GM19193 (cell line): ENCODE results near the gene CLINT1.

Experiments
- POLR2A ChIP-seq: IDR thresholded peaks from 4 replicates; pipeline ENCODE4 v1.6.1; 2011; ENCODE audit not compliant: insufficient read depth, insufficient read length; ENCODE audit errors: extremely low read depth

CLINT1 gene

GRCh38 chr5:157816682-157817386, 42.1 kb downstream of the CLINT1 start:
- no peak for TF ChIP-seq POLR2A

- TF ChIP-seq POLR2A = no peak
Measured at GRCh38 chr5:157812086-157812485, 46.9 kb downstream of the CLINT1 start.

GRCh38 chr5:157808043-157808442, 50.9 kb downstream of the CLINT1 start:
- no peak for TF ChIP-seq POLR2A

GRCh38 chr5:157802736-157803135, 56.2 kb downstream of the CLINT1 start:
- no peak for TF ChIP-seq POLR2A

GRCh38 chr5:157800137-157800536, 58.8 kb downstream of the CLINT1 start:
- TF ChIP-seq POLR2A = no peak

GRCh38 chr5:157799578-157799977, 59.4 kb downstream of the CLINT1 start:
- TF ChIP-seq POLR2A = no peak

- no peak for TF ChIP-seq POLR2A
Measured at GRCh38 chr5:157793301-157793700, 65.6 kb downstream of the CLINT1 start.

GRCh38 chr5:157785801-157786200, 73.1 kb downstream of the CLINT1 start:
- TF ChIP-seq POLR2A = no peak

- TF ChIP-seq POLR2A = no peak
Measured at GRCh38 chr5:157779221-157779620, 79.7 kb downstream of the CLINT1 start.

GRCh38 chr5:157778121-157778805, 80.7 kb downstream of the CLINT1 start:
- TF ChIP-seq POLR2A = no peak

- no peak for TF ChIP-seq POLR2A
Measured at GRCh38 chr5:157772127-157772526, 86.8 kb downstream of the CLINT1 start.

GRCh38 chr5:157770665-157771064, 88.3 kb downstream of the CLINT1 start:
- TF ChIP-seq POLR2A = no peak

GRCh38 chr5:157767689-157768088, 91.3 kb downstream of the CLINT1 start:
- TF ChIP-seq POLR2A = no peak

GRCh38 chr5:157766902-157767301, 92.0 kb downstream of the CLINT1 start:
- TF ChIP-seq POLR2A = no peak

GRCh38 chr5:157766442-157766841, 92.5 kb downstream of the CLINT1 start:
- TF ChIP-seq POLR2A = no peak

GRCh38 chr5:157764531-157764930, 94.4 kb downstream of the CLINT1 start:
- no peak for TF ChIP-seq POLR2A
